Activated naive CD8-positive, alpha-beta T cell (primary cell): ENCODE results near the gene AP2M1.
"Not testable (repeated sequence)": the region's sequence is repeated elsewhere in the genome, so short reads cannot be mapped to it uniquely, and the experiment has no call there.

Experiments
- H3K27ac Mint-ChIP-seq: one replicate; pipeline ENCODE4 v1.8.0; 2021; ENCODE audit warnings: mixed read lengths
- H3K27me3 Mint-ChIP-seq: one replicate; pipeline ENCODE4 v1.8.0; 2021; ENCODE audit warnings: mixed read lengths
- H3K36me3 Mint-ChIP-seq: one replicate; pipeline ENCODE4 v1.8.0; 2021; ENCODE audit warnings: mixed read lengths
- H3K4me1 Mint-ChIP-seq: one replicate; pipeline ENCODE4 v1.8.0; 2021; ENCODE audit warnings: low read depth, mixed read lengths
- H3K4me3 Mint-ChIP-seq: one replicate; pipeline ENCODE4 v1.8.0; 2021; ENCODE audit warnings: mild to moderate bottlenecking, mixed read lengths
- H3K9me3 Mint-ChIP-seq: one replicate; pipeline ENCODE4 v1.8.0; 2021; ENCODE audit warnings: low read depth, mixed read lengths

Gene AP2M1

DNA sequence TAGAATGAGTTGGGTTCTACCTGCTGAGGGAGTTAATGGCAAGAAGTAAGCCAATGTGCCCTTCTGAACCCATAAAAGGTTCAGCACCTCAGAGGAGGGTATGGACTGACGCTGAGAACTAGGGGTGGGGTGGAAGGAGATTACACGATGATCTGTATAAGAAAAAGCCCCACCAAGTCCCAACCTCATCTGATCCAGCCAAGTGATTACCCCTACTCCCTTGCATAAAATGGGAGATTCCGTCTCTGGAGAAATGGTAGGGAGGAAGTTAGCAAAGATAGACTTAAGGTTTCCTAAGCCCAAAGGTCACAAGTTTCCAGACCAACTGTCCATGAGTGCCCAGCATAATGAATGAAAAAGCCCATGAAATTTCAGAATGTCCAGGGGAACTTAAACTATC is 26.6 kb upstream of the AP2M1 start:
- Mint-ChIP-seq H3K4me1 (no peaks in the 10 kb centered on the region), H3K27me3 (no peaks in the 10 kb centered on the region), H3K4me3 (no peak overlapping the region), H3K27ac (no peak overlapping the region), H3K9me3 (no peaks in the 10 kb centered on the region), H3K36me3 (peaks cover 2% of the 10 kb centered on the region)

DNA sequence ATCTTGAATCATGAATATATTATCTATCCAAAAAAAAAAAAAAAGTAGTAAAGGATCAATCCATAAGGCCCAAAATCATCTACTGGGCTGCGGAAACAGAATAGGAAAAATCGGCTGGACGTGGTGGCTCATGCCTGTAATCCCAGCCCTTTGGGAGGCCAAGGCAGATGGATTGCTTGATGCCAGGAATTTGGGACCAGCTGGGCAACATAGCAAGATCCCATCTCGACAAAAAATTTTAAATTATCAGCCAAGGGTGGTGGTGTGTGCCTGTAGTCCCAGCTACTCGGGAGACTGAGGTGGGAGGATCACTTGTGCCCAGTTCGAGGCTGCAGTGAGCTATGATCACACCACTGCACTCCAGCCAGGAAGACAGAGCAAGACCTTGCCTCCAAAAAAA is 25.5 kb upstream of the AP2M1 start:
- Mint-ChIP-seq H3K9me3 (no peaks in the 10 kb centered on the region), H3K36me3 (peaks cover 2% of the 10 kb centered on the region), H3K27me3 (no peaks in the 10 kb centered on the region), H3K4me1 (no peaks in the 10 kb centered on the region), H3K4me3 (no peak overlapping the region), H3K27ac (no peak overlapping the region)

- H3K4me3 Mint-ChIP-seq, H3K36me3 Mint-ChIP-seq: not testable (repeated sequence)
Observed at GRCh38 chr3:184149770-184150169, 24.9 kb upstream of the AP2M1 start.

DNA sequence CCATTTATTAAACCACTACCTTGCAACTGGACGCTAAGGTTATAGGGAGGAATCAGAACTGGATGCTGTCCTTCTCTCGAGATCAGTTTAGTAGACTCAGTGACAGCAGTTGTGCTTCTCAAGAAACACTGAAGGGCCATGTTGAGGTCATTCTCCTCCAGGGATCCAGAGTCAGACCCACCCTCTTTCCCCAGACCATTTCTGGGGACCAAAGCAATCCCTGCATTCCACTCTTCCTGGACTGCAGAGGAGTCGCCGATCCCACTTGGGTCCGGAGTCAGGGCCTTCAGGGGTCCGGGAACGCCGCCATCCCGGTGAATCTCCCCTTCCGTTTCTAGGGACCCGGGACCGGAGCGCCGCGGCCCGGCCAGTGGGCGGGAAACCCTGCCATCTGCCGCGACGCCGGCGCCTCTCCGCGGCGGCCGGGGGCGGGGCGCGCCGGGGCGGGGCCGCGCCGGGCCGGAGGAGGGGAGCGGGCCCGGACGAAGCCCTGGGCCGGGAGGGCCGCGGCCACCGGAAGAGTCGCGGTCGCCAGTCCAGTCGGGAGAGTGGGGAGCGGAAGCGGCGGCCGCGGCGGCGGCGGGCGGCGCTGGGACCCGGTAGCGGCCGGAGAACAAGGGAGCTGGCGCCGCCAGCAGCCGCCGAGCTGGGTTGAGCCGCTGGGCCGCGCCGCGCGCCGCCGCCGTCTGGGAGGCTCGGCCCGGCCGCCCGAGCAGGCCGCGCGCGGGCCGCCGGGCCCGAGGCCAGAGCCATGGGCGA is 19.6 kb upstream of the AP2M1 start, which contains the start of gene DVL3:
TSS of gene DVL3 (plus strand) at position 493 of the 759 bp plus-strand sequence. CDS start at position 752, 259 bp downstream.
- Mint-ChIP-seq H3K4me1 (peaks cover 19% of the 10 kb centered on the region), H3K4me3 (peak within 1 kb of the TSS; percentile 94), H3K27ac (peak within 1 kb of the TSS; percentile 58), H3K9me3 (no peaks in the 10 kb centered on the region), H3K27me3 (no peaks in the 10 kb centered on the region), H3K36me3 (no peaks in the 10 kb centered on the region)

More at GRCh38 chr3:184149770-184150169, 24.9 kb upstream of the AP2M1 start:
- H3K27me3 Mint-ChIP-seq, H3K27ac Mint-ChIP-seq, H3K4me1 Mint-ChIP-seq, H3K9me3 Mint-ChIP-seq: not testable (repeated sequence)

DNA sequence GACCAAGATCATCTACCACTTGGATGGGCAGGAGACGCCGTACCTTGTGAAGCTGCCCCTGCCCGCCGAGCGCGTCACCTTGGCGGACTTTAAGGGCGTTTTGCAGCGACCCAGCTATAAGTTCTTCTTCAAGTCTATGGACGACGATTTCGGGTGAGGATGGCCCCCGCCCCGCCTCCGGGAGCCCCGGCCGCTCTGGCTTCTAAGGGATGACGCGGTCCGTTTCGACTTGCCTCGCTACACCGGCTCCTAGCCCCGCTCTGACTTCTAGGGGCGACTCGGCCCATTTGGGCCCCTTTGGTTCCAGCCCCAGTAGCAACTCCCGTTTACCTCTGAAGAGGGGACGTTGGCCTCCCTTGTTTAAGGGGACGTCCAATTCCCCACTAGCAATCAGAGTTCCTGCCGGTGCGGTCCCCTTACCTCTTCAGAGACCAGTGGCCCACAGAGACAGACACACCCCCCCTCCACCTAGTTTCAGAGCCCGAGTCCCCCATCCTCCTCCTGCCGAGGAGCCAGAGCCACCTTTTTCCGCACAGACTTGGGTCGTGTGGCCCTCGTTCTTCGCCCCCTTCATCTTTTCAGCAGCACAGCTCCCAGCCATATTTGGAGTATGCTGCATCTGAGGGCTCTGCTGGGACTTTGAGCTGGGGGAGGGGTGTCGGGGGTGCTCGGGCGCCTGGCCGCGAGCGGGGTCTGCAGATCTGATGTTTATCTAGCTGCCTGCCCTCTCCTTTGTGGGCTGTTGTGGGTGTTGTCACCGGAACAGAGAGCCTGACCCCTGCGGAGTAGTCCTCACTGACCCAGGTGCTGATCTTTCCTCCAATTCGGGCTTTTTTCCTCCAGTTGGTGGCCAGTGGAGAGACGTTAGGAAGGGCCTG is 18.8 kb upstream of the AP2M1 start:
- H3K36me3 Mint-ChIP-seq, result no peaks in the 10 kb centered on the region
- H3K27ac Mint-ChIP-seq, result peak overlapping the region; percentile 58
- no peaks in the 10 kb centered on the region for H3K9me3 Mint-ChIP-seq
- peaks cover 23% of the 10 kb centered on the region for H3K4me1 Mint-ChIP-seq
- H3K4me3 Mint-ChIP-seq, result peak overlapping the region; percentile 94
- no peaks in the 10 kb centered on the region for H3K27me3 Mint-ChIP-seq

DNA sequence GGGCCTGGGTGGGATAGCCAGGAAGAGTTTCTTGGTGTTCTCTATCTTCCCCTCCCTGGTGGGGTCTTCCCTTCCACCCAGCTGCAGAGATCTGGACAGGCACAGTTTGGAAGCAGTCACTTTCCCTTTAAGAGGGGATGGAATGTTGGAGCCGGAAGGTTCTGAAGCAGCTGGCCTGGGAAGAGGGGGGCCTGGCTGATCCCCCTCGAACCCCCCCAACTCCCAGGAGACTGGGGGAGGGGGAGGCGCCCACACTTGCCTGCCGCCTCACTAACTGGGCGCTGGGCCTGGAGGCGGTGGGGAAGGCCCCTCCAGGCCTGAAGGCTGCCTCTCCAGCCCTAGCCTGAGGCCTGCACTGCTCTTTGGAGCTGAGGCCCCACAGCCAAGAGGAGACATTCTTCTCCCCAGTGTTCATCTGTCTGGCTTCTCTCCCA is 18.1 kb upstream of the AP2M1 start:
- H3K4me1 Mint-ChIP-seq, result peaks cover 25% of the 10 kb centered on the region
- H3K27ac Mint-ChIP-seq, result peak overlapping the region; percentile 41
- H3K4me3 Mint-ChIP-seq, result peak overlapping the region; percentile 94
- H3K9me3 Mint-ChIP-seq, result no peaks in the 10 kb centered on the region
- no peaks in the 10 kb centered on the region for H3K36me3 Mint-ChIP-seq
- no peaks in the 10 kb centered on the region for H3K27me3 Mint-ChIP-seq

DNA sequence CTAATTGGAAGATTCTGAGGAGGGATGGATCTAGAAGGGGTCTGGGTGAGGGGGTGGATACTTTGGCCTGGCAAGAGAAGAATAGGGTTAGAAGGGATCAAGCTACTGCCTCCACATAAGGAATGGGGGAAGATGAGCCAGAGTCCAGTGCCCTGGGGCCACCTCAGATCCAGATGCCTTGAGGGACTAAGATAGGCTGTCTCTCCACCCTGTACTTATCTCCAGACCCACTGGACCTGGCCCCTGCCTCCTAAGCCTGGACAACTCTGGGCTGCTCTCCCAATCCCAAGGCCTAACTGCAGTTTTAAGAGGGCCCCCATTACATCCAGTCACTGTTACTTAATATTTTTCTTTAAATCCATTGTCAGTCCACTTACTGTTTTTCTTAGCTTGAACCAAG is 17.4 kb upstream of the AP2M1 start:
- peak overlapping the region; percentile 24 for H3K27ac Mint-ChIP-seq

DNA sequence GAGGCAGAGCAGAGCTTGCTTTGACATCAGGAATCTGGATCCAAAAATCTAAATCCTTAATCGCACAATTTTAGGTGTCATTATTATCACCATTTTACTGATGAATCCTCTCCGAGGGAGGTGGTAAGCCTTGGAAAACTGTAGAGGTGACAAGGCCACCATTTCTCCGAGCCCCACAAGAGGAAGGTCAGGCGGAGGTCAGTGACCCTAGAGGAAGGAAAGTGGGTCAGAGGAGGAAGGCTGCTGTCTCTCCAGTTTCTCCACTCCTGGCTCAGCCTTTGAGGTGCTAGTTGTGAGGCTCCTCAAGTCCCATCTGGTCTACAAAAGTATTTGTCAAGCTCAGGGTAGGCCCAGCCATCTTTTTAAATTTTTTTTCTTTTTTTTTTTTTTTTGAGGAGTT is 16.3 kb upstream of the AP2M1 start:
- Mint-ChIP-seq H3K27me3 (no peaks in the 10 kb centered on the region), H3K4me1 (peaks cover 28% of the 10 kb centered on the region), H3K9me3 (no peaks in the 10 kb centered on the region), H3K4me3 (no peak overlapping the region), H3K36me3 (no peaks in the 10 kb centered on the region), H3K27ac (no peak overlapping the region)

More for the DNA sequence above, 17.4 kb upstream of the AP2M1 start:
- H3K36me3 Mint-ChIP-seq, result no peaks in the 10 kb centered on the region
- no peaks in the 10 kb centered on the region for H3K27me3 Mint-ChIP-seq
- peak overlapping the region; percentile 94 for H3K4me3 Mint-ChIP-seq
- H3K4me1 Mint-ChIP-seq, result peaks cover 28% of the 10 kb centered on the region
- H3K9me3 Mint-ChIP-seq, result no peaks in the 10 kb centered on the region

DNA sequence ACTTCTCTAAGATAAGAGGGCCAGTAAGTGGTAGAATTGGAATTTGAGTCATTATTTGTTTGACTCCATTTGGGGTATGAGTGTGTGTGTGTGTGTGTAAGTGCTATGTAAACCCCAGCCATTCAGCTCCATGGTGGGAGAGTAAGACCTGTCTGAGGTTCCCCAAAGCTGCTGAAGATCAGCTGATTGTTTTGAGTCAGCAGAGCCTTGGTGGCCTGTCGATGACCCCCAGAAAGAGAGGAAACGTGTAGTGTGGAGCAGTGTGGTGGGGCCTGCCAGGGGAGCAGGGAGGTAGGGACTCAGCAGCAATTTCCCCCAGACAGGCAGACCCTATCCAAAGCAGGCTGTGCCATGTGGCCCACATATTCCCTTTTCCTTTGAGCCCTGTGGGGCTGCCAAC is 14.2 kb upstream of the AP2M1 start:
- Mint-ChIP-seq H3K4me1 (peaks cover 28% of the 10 kb centered on the region), H3K27me3 (no peaks in the 10 kb centered on the region)

DNA sequence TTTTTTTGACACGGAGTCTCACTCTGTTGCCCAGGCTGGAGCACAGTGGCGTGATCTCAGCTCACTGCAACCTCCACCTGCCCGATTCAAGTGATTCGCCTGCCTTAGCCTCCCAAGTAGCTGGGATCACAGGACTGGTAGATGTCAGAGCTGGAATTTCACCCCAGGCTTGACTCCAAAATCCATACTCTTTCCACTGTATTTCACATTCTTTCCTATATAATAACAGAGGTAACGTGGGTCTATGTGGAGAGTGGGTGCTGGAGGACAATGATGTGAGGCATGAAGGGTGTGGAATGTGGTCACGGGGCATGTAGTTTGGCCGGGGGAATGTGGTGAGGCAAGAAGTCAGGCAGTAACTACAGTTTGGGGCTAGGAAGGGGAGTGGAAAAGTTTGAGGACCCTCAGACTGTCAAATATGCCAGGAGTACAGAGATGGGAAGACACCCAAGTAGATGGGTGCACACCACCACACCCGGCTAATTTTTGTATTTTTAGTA is 12.0 kb upstream of the AP2M1 start:
- peaks cover 18% of the 10 kb centered on the region for H3K4me1 Mint-ChIP-seq
- H3K27ac Mint-ChIP-seq, H3K36me3 Mint-ChIP-seq, H3K4me3 Mint-ChIP-seq, H3K27me3 Mint-ChIP-seq, H3K9me3 Mint-ChIP-seq: not testable (repeated sequence)

More for the DNA sequence above, 14.2 kb upstream of the AP2M1 start:
- Mint-ChIP-seq H3K9me3 (no peaks in the 10 kb centered on the region), H3K4me3 (no peak overlapping the region), H3K27ac (no peak overlapping the region), H3K36me3 (no peaks in the 10 kb centered on the region)

DNA sequence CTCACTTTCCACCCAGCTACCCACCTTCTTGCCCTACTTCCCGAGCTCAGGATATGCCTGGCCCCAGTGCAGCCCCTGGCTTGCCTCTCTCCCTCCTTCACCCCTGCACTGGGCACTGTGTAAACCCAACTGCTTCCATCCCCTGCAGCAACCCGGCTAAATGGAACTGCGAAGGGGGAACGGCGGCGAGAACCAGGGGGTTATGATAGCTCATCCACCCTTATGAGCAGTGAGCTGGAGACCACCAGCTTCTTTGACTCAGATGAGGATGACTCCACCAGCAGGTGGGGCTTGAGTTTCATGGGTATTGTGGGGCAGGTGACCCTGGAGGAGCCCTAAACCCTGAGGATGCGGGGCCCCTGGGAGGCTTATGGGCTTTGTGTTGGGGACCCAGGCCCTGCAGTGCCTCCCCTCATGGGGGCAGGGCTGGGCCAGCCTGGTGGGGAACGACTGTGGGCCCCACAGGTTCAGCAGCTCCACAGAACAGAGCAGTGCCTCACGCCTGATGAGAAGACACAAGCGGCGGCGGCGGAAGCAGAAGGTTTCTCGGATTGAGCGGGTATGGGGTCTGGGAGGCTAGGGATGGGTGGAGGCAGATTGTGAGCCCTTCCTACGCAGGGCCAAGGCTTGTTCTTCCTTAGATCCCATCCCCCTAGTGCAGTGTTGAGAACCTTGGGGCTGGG is 9.9 kb upstream of the AP2M1 start:
- Mint-ChIP-seq H3K27ac (no peak overlapping the region), H3K27me3 (no peaks in the 10 kb centered on the region), H3K4me1 (peaks cover 9% of the 10 kb centered on the region), H3K4me3 (no peak overlapping the region), H3K36me3 (no peaks in the 10 kb centered on the region), H3K9me3 (no peaks in the 10 kb centered on the region)

GRCh38 chr3:184165543-184165942 is 9.1 kb upstream of the AP2M1 start:
- H3K4me1 Mint-ChIP-seq, result peaks cover 5% of the 10 kb centered on the region
- no peak overlapping the region for H3K27ac Mint-ChIP-seq
- H3K9me3 Mint-ChIP-seq, result no peaks in the 10 kb centered on the region
- no peaks in the 10 kb centered on the region for H3K36me3 Mint-ChIP-seq
- no peak overlapping the region for H3K4me3 Mint-ChIP-seq
- H3K27me3 Mint-ChIP-seq, result no peaks in the 10 kb centered on the region

DNA sequence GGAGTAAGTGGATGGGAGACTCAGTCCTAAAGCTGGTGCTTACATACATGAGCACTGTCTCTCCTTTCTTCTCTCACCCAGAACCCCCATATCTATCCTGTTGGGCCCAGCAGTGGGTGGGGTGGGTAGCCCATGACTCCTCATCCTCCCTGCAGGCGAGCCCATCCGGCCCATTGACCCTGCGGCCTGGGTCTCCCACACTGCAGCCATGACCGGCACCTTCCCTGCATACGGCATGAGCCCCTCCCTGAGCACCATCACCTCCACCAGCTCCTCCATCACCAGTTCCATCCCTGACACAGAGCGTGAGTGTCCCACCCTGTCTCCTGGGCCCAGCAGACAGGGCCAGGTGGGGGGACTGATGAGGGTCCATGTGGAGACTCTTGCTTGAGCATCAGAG is 8.0 kb upstream of the AP2M1 start:
- Mint-ChIP-seq H3K27me3 (no peaks in the 10 kb centered on the region), H3K4me1 (peaks cover under 1% of the 10 kb centered on the region), H3K27ac (no peak overlapping the region), H3K4me3 (no peak overlapping the region), H3K36me3 (no peaks in the 10 kb centered on the region), H3K9me3 (no peaks in the 10 kb centered on the region)

DNA sequence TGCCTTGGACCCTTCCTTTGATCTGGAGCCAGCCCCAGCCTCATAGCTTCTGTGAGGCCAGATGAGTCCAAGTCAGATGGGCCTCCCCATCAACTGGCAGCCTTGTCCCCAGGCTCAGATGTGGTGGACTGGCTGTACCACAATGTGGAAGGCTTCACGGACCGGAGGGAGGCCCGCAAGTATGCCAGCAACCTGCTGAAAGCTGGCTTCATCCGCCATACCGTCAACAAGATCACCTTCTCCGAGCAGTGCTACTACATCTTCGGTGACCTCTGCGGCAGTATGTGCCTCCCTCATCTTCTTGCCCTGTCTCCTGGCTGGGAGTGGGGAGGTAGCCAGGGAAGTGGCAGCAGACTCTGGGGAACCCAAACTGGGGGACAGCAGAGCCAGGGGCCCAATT is 6.9 kb upstream of the AP2M1 start:
- Mint-ChIP-seq H3K4me1 (no peaks in the 10 kb centered on the region), H3K4me3 (no peak overlapping the region), H3K9me3 (no peaks in the 10 kb centered on the region), H3K27ac (no peak overlapping the region), H3K36me3 (no peaks in the 10 kb centered on the region), H3K27me3 (no peaks in the 10 kb centered on the region)
